HG03097 (cell line): ENCODE measurements around the gene DSN1.
A peak's percentile ranks its signal among the peaks of the same experiment; 100 is the strongest.

Source experiments
- ATAC-seq: cut with Tn5 transposase; IDR thresholded peaks from one replicate; pipeline ENCODE4 v1.9.1; 2021; ENCODE audit not compliant: unreplicated experiment, low FRiP score

Gene DSN1

GRCh38 chr20:36761125-36761524 lies 12.4 kb downstream of the DSN1 start:
- no peak for ATAC-seq

- no peak for ATAC-seq
Measured at GRCh38 chr20:36760647-36761046, 12.9 kb downstream of the DSN1 start.

DNA sequence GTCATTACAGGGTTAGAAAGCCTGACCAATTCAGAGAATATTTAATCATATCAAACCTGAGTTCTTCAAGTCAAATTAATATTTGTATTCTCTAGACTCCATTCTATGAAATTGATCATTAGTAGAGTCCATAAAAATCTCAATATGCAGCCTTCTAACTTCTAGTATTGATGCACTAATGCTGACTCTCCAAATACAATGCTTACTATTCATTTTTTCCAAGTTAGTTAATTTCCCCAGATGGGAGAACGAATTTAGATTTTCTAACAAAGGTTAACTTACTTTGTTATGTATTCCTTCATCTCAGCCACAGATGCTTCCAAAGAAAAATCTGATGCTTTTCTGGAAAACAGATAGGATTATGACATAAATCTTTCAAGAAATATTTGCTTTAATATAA lies 15.3 kb downstream of the DSN1 start:
- ATAC-seq: no peak

- ATAC-seq: no peak
Measured at GRCh38 chr20:36756496-36756895, 17.1 kb downstream of the DSN1 start.

GRCh38 chr20:36754656-36755222 lies 18.8 kb downstream of the DSN1 start:
- no peak for ATAC-seq

DNA sequence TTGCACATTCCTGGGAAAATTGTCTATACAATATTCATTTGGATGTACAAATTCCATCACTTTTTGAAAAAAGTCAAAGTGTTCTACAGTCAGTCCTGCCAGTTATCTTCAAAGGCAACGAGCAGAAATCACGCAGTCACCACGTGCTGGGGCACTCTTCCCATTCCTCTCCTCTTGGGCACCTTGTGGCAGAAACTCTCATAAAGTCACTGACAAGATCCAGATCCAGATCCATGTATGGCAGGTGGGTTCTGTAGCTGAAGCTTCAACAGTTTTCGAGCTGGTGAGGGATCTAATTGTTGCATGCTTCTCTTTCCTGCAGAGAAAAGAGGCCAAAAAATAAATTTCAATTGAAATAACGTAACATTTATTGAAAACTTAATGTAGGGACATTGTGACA lies 21.0 kb downstream of the DSN1 start:
- no peak for ATAC-seq

DNA sequence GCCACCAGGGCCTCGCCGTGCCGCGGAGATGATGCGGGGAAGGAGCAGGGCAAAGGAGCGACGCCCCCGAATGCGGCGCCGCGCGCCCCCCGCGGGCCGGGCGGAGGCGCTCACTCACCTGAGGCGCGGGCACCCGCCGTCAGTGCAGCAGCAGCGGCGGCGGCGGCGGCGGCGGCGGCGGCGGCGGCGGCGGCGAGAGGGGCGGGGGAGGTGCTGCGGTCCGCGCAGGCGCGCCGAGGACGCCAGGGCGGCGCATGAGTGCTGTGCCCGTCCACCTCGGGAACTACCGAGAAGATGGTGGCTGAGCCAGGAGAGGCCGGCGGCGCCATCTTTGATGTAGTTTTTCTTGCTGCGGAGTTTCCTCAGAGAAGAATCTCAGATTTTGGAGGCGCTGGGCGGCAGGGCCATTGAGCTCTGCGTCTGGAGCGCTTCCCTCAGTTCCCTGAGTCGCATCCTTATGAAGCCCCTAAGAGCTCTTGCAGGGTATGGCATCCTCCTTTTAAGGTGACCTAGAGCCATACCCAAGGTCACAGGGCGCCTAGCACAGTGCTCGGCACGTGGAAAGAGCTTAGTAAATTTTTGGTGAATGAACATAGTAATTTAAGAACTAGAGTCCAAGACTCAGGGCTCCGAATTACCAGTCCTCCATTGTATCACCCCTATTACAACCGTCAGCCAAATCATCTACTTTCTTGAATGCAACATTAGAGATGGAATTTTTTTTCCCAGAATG lies 27.5 kb downstream of the DSN1 start, which contains the start of gene NDRG3:
Gene NDRG3, minus strand, starts transcription at position 164 of the 733 bp plus-strand sequence. CDS start 24,355 bp downstream, outside the sequence.
- ATAC-seq: peak; percentile 84

- ATAC-seq: peak; percentile 22
Measured at GRCh38 chr20:36745234-36745926, 28.2 kb downstream of the DSN1 start.

GRCh38 chr20:36744764-36745191 lies 28.8 kb downstream of the DSN1 start:
- no peak for ATAC-seq

- ATAC-seq: no peak
Measured at GRCh38 chr20:36744243-36744642, 29.3 kb downstream of the DSN1 start.

DNA sequence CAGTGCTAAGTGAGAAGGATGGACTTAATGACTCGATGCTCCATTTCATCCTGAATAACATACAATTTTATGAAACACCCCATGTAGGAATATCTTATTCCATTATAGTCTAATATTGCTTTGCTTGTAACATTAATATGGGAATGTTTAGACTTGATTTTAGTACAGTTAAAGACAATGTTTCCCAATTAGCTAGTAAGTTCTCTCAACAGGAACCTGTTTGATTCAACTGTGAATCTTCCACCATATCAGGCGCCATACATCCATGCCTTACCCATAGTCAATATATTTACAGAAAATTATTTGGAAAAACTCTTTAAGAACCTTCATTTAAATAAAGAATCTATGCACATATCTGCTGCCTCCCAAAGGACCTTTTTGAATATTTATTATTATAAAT lies 31.0 kb downstream of the DSN1 start:
- ATAC-seq: no peak

GRCh38 chr20:36741072-36741471 lies 32.5 kb downstream of the DSN1 start:
- ATAC-seq: no peak

DNA sequence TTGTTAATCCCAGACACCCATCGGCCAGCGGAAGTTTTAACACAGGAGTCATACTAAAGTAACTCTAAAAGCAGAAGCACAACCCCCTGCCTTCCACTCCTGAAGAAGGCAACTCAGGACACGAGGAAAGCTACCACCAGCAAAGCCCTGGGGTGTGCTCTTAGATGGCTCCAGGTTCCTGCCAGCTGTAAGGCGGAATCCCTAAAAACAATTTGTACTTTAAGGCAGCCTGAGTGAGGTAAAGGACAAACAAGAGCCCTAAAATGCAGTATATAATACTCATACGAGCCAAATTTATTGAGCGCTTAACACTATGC lies 36.4 kb downstream of the DSN1 start:
- ATAC-seq: no peak

- no peak for ATAC-seq
Measured at GRCh38 chr20:36736451-36737182, 36.9 kb downstream of the DSN1 start.

DNA sequence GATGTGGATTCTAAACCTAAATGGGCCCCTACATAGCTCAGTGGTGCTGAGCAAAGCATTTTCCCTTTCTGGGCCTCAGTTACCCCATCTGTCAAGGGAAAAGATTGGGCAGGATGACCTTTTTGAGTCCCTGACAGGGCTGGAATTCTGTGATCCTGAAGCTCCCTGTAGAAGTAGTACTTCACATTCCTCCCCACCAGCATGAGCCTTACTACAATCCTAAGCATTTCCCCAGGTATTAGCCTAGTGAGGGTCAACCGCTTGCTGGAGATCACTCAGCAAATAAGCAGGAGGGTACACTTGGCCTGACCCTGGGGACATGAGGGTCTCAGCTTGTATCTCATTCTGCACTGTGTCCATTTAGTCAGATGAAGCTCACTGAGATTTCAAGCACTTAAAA lies 41.1 kb downstream of the DSN1 start:
- ATAC-seq: no peak

- no peak for ATAC-seq
Measured at GRCh38 chr20:36728986-36729385, 44.6 kb downstream of the DSN1 start.

GRCh38 chr20:36726168-36726567 lies 47.4 kb downstream of the DSN1 start:
- ATAC-seq: no peak

- no peak for ATAC-seq
Measured at GRCh38 chr20:36720510-36720909, 53.1 kb downstream of the DSN1 start.

DNA sequence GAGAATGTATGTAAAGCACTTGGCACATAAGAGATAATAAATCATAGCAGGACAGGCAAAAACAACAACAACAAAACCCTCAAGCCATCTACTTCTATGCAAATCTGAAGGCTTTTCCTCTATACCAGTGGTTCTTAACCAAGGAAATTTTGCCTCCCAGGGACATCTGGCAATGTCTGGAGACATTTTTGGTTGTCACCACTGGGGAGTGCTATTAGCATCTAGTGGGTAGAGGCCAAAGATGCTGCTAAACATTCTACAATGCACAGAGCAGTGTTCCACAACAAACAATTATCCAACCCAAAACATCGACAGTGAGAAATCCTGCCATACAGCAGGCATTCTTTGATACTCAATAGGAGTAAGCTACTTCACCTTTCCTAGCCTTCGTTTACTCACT lies 55.9 kb downstream of the DSN1 start:
- ATAC-seq: no peak

- no peak for ATAC-seq
Measured at GRCh38 chr20:36717021-36717420, 56.5 kb downstream of the DSN1 start.

DNA sequence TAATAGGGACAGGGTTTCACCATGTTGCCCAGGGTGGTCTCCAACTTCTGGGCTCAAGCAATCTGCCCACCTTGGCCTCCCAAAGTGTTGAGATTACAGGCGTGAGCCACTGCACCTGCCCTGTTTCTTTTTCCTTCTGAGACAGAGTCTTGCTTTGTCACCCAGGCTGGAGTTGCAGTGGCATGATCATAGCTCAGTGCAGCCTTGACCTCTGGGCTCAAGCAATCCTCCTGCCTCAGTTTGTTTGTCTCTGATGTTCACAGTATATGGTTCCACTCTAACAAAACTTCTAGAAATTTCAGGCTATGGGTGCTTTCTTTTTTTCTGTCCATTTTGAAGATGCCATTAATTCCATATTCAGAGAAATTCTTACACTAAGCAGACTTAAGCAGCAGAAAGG lies 60.8 kb downstream of the DSN1 start:
- no peak for ATAC-seq
